HEK293 (cell line): ENCODE data around the gene ICOSLG.
"Not testable (repeated sequence)": the region's sequence is repeated elsewhere in the genome, so short reads cannot be mapped to it uniquely, and the experiment has no call there.

Source experiments
- CTCF ChIA-PET: fragments of 350-600 bp; formaldehyde crosslinking; extraction: SDS; loops from one replicate; lab custom pipeline; 2021; ENCODE audit warnings: antibody characterized with exemption; lab: Yijun Ruan, JAX
- POLR2A ChIA-PET: fragments of 300-600 bp; formaldehyde crosslinking; extraction: SDS; loops from one replicate; lab custom pipeline; 2020; ENCODE audit warnings: antibody characterized with exemption, inconsistent platforms; lab: Yijun Ruan, JAX
- H3K27ac ChIP-seq: fragments of 200-500 bp; sonication (Bioruptor generic); 2 replicates; pipeline ENCODE4 v1.5.1; 2014; ENCODE audit warnings: low read depth, low read length, control low read depth, inconsistent platforms; ENCODE audit errors: extremely low read depth
- H3K36me3 ChIP-seq, 2 experiments: fragments of 200-500 bp in 1 of 2; sonication (Bioruptor generic) in 1 of 2; 1 replicate in 1 of 2; 2 replicates in 1 of 2; pipeline ENCODE4 v1.5.1; 2014 to 2017; ENCODE audit warnings: inconsistent platforms in 2 of 2, low read length in 2 of 2; ENCODE audit not compliant: control insufficient read depth in 2 of 2, insufficient read depth in 1 of 2
- H3K4me1 ChIP-seq: fragments of 200-500 bp; sonication (Bioruptor generic); 2 replicates; pipeline ENCODE4 v1.5.1; 2014; ENCODE audit warnings: mild to moderate bottlenecking, low read length, inconsistent platforms; ENCODE audit not compliant: control insufficient read depth, insufficient read depth
- H3K4me3 ChIP-seq: 2 replicates; pipeline ENCODE4 v1.5.1; 2011; ENCODE audit warnings: low read depth, mild to moderate bottlenecking, control low read depth, low read length, moderate library complexity
- H3K9me3 ChIP-seq: fragments of 200-500 bp; sonication (Bioruptor generic); 2 replicates; pipeline ENCODE4 v1.5.1; 2014; ENCODE audit warnings: low read depth, low read length, inconsistent platforms; ENCODE audit not compliant: control insufficient read depth, insufficient read depth
- KLF7 ChIP-seq: fragments of 450-650 bp; formaldehyde crosslinking; IDR thresholded peaks from 2 replicates; pipeline ENCODE4 v1.5.1; 2016; ENCODE audit warnings: missing biosample characterization, missing genetic modification characterization, borderline replicate concordance
- REPIN1 ChIP-seq: fragments of 450-650 bp; formaldehyde crosslinking; IDR thresholded peaks from 2 replicates; pipeline ENCODE4 v1.5.1; 2017; ENCODE audit warnings: missing biosample characterization, missing genetic modification characterization, low read depth
- ZBTB1 ChIP-seq: fragments of 450-650 bp; formaldehyde crosslinking; IDR thresholded peaks from 2 replicates; pipeline ENCODE4 v1.5.1; 2016; ENCODE audit warnings: missing biosample characterization, missing genetic modification characterization
- ZBTB17 ChIP-seq: fragments of 450-650 bp; formaldehyde crosslinking; IDR thresholded peaks from 2 replicates; pipeline ENCODE4 v1.5.1; 2016; ENCODE audit warnings: missing biosample characterization, missing genetic modification characterization
- ZIC2 ChIP-seq: fragments of 450-650 bp; formaldehyde crosslinking; IDR thresholded peaks from 2 replicates; pipeline ENCODE4 v1.5.1; 2016; ENCODE audit warnings: missing biosample characterization, missing genetic modification characterization
- ZNF221 ChIP-seq: fragments of 450-650 bp; formaldehyde crosslinking; IDR thresholded peaks from 2 replicates; pipeline ENCODE4 v1.5.1; 2017; ENCODE audit warnings: missing biosample characterization, missing genetic modification characterization, borderline replicate concordance
- ZNF23 ChIP-seq: fragments of 450-650 bp; formaldehyde crosslinking; IDR thresholded peaks from 2 replicates; pipeline ENCODE4 v1.5.1; 2016; ENCODE audit warnings: missing biosample characterization, missing genetic modification characterization, borderline replicate concordance
- ZNF37A ChIP-seq: fragments of 450-650 bp; IDR thresholded peaks from 2 replicates; pipeline ENCODE4 v1.5.1; 2018; ENCODE audit warnings: missing biosample characterization, missing genetic modification characterization
- ZNF560 ChIP-seq: fragments of 450-650 bp; formaldehyde crosslinking; IDR thresholded peaks from 2 replicates; pipeline ENCODE4 v1.5.1; 2017; ENCODE audit warnings: missing biosample characterization, missing genetic modification characterization, borderline replicate concordance
- ZNF600 ChIP-seq: fragments of 450-650 bp; formaldehyde crosslinking; IDR thresholded peaks from 2 replicates; pipeline ENCODE4 v1.5.1; 2016; ENCODE audit warnings: missing biosample characterization, missing genetic modification characterization
- TF ChIP-seq, protein P1 (sequence below): fragments of 450-650 bp; formaldehyde crosslinking; IDR thresholded peaks from 2 replicates; pipeline ENCODE4 v1.5.1; 2016; ENCODE audit warnings: missing biosample characterization, missing genetic modification characterization

The ICOSLG gene

DNA sequence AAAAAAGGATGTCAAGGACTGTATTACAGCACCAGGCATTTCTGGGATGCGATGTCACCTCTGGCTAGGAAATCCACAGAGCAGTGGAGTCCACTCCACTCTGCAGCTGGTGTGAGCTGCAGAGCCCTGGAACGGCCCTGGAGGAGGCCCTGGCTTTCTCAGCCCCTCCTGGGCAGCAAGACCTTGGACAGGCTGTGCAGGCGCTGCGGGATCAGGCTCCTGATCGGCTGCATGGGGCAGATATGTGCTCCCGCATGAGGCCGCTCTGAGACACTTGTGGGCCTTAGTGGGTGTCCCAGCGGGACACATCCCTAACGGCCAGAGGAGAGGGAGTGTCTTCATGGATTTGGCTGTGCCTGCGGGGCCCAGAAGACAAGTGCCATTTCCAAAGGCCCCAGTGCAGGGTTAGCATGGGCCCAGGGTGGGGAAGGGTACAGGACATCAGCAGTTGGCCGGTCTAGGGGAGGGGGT lies 14.8 kb upstream of the ICOSLG start:
- ChIA-PET CTCF (interaction anchor here (1.0 kb wide), 1 partner anchor 42 kb away, joined by 6 read pairs; no protein-coding TSS in a partner anchor), POLR2A (no interaction called here)
- TF ChIP-seq ZNF23 (tag by site-specific recombination) (no peak), ZIC2 (tag by site-specific recombination) (peak; percentile 83), ZNF600 (tag by site-specific recombination) (peak; percentile 35; the same call in 1 of the 2 replicates), KLF7 (tag by site-specific recombination) (no peak), ZBTB17 (0 out of 2 replicates have a peak, but pooled peaks have one; percentile 14)
- no peaks in the 10 kb centered on the region for H3K4me1 ChIP-seq
- no peak overlapping the region for H3K4me3 ChIP-seq
- no peaks in the 10 kb centered on the region for H3K9me3 ChIP-seq
- no peak overlapping the region for H3K27ac ChIP-seq
- no peaks in the 10 kb centered on the region for H3K36me3 ChIP-seq

DNA sequence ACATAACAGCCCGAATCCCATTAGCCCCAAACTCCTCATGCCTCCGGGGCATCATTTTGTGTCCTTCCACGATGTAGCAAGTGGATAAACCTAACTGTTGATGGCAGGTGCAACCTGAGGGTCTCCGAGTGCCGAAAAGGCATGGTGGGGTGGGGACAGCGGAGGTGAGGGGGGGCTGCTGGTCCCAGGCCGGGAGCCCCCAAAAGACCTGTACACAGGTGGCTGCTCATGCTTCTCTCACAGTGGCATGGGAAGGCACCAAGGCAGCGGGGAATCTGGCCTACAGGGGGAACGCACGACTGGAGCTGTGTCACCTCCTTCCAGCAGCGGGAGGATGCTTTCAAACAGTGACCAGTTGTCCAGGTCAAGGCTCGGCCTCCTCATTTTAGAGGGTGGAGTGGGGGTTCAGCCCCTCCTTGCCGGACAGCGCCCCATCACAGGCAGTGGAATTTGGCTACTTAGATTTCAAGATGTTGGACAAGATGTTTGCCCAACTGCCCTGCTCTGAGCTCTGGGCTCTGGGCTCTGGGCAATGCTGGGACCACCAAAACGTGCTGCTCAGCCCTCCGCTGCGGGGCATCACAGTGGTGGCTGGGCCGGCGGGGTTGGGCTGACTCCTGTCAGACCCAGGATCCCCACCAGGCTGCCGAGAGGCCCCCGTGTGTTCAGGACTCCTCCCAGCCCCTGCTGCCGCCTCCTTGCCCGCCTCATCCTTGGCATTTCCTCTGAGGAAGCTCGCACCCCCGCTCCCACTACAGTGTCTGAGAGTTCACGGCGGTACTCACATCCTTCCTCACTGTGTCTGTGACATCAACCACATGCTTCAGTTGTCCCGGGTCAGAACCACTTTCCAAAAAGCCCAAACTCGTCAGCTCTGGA lies 13.3 kb upstream of the ICOSLG start:
- ChIA-PET CTCF (interaction anchor here (0.6 to 1.0 kb wide), 3 partner anchors 40 to 44 kb away, joined by 3 to 6 read pairs (median 3); no protein-coding TSS in a partner anchor), POLR2A (no interaction called here)
- no peak overlapping the region for H3K27ac ChIP-seq
- H3K9me3 ChIP-seq: no peaks in the 10 kb centered on the region
- H3K4me3 ChIP-seq: no peak overlapping the region
- no peak for TF ChIP-seq ZNF560
- no peak for TF ChIP-seq ZNF37A (tag by site-specific recombination)
- no peak for TF ChIP-seq ZBTB1
- TF ChIP-seq ZNF221: no peak
- no peak for TF ChIP-seq REPIN1 (tag by site-specific recombination)
- no peak for TF ChIP-seq KLF7 (tag by site-specific recombination)
- TF ChIP-seq, protein P1, sequence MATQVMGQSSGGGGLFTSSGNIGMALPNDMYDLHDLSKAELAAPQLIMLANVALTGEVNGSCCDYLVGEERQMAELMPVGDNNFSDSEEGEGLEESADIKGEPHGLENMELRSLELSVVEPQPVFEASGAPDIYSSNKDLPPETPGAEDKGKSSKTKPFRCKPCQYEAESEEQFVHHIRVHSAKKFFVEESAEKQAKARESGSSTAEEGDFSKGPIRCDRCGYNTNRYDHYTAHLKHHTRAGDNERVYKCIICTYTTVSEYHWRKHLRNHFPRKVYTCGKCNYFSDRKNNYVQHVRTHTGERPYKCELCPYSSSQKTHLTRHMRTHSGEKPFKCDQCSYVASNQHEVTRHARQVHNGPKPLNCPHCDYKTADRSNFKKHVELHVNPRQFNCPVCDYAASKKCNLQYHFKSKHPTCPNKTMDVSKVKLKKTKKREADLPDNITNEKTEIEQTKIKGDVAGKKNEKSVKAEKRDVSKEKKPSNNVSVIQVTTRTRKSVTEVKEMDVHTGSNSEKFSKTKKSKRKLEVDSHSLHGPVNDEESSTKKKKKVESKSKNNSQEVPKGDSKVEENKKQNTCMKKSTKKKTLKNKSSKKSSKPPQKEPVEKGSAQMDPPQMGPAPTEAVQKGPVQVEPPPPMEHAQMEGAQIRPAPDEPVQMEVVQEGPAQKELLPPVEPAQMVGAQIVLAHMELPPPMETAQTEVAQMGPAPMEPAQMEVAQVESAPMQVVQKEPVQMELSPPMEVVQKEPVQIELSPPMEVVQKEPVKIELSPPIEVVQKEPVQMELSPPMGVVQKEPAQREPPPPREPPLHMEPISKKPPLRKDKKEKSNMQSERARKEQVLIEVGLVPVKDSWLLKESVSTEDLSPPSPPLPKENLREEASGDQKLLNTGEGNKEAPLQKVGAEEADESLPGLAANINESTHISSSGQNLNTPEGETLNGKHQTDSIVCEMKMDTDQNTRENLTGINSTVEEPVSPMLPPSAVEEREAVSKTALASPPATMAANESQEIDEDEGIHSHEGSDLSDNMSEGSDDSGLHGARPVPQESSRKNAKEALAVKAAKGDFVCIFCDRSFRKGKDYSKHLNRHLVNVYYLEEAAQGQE (tag by site-specific recombination): peak; percentile 65; the same call in 1 of the 2 replicates
- no peaks in the 10 kb centered on the region for H3K36me3 ChIP-seq
- H3K4me1 ChIP-seq: no peaks in the 10 kb centered on the region

DNA sequence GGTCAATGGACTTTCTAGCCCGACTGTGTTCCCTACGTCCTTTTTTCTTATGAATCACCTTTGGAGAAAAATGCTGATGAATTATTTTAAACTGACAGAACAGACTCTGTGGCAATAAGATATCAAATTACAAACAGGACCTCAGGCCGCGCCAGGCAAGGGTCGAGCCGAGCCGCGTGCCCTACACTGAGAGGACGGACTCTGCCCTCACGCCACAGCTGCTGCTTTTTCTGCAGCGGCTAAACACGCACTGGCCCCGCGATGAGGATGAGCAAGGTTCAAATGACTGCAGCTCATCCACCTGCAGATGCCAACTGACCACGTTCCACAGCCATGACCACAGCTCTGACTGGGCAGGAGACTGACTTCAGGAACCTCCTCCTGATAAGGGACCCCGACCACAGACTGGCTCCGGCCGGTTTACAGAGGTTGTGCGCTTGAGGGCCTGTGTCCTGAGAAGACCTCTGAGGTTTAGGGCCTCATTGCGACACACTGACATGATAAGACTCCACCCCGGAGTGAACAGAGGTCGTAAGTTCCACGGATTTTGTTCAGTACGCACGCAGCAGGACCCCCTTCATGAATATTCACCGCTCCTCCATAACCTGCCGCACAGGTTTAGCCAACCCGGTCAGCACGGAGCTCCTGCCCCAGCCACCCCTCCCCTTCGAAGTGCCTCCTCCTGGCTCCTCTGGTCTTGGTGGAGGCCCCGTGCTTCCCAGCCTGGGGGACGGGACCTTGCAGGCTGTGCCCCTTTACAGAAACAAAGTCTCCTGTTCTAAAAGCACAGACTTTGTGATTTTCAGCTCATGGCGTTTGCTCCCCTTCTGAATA lies 8.7 kb upstream of the ICOSLG start:
- CTCF ChIA-PET, POLR2A ChIA-PET, H3K36me3 ChIP-seq, H3K4me1 ChIP-seq, H3K4me3 ChIP-seq, H3K27ac ChIP-seq, H3K9me3 ChIP-seq: not testable (repeated sequence)

DNA sequence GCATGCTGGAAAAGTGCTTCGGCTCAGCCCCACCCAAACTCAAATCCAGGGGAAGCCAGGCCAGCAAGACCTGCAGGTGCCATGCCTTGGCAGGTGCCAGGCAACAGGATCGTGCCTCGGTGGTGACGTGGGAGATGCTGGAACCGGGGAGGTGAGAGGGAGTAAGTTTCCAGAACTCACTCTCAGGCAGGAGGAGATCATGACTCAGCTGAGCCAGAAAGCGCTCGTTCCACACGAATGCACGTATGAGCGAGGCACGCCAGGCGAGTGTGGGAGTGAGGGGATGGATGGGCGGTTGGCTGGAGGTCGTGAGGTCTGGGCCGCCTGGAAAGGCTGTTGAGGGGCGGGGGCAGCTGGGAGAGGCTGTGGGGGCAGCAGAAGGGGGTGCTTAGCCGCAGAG lies 7.2 kb upstream of the ICOSLG start:
- H3K9me3 ChIP-seq, CTCF ChIA-PET, H3K4me3 ChIP-seq, H3K27ac ChIP-seq, H3K4me1 ChIP-seq, H3K36me3 ChIP-seq, POLR2A ChIA-PET: not testable (repeated sequence)

DNA sequence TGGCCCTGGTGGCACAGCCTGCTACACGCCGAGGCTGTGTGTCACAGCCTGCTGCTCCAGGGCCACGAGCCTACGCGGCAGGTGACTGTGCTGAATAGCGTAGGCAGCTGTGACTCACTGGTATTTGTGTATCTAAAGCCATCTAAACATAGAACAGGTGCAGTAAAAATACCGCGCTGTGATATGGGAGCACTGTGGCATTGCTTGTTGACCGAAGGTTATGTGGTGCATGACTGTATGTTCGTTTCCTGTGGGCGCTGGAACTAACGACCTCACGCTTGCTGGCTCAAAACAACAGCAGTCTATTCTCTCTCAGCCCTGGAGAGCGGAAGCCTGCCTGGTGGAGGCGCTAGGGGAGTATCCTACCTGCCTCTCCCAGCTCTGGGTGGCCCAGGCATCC lies 3.2 kb upstream of the ICOSLG start:
- POLR2A ChIA-PET, CTCF ChIA-PET: not testable (repeated sequence)

DNA sequence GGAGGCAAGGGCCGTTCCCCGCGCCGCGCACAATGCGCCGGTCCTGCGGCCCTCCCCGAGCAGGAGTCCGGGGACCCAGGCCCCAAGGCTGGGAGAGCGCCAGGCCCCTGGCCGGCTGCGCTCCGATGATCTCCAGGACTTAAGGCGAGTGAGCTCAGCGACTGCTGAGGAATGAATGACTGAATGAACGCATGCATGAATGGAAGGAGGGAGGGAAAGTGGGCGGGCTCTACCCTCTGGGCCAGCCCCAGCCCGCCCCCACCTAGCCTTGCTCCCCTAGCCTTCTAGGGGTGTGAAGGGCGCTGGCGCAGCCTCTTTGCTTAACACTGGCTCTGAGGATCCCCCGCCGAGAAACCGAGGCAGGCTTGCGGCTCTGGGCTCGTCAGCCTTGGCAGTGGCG lies 538 bp upstream of the ICOSLG start:
- H3K27ac ChIP-seq, H3K4me3 ChIP-seq, H3K36me3 ChIP-seq, H3K9me3 ChIP-seq, CTCF ChIA-PET, H3K4me1 ChIP-seq, POLR2A ChIA-PET: not testable (repeated sequence)

More for the DNA sequence above, 3.2 kb upstream of the ICOSLG start:
- not testable (repeated sequence) for H3K9me3 ChIP-seq, H3K4me3 ChIP-seq, H3K36me3 ChIP-seq, H3K4me1 ChIP-seq, H3K27ac ChIP-seq

DNA sequence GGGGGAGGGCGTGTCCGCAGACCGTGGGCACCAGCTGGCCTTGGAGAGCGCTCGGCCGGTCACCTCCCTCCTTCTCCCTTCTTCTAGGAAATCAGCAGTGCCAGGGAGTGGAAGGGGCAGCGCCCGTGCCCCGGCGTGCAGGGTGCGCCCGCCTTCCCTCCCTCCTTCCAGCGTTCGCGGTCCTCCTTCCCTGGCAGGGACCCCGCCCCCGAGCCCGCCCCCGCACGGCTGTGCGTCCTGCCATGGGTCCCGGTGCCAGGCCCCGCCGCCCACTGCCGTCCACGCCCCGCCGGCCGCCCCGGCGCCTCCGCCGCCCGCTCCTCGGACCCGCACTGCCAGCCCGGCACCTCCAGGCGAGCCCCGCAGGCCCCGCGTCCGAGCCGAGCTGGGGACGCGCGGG lies 390 bp downstream of the ICOSLG start:
- H3K27ac ChIP-seq, H3K9me3 ChIP-seq, H3K4me1 ChIP-seq, POLR2A ChIA-PET, CTCF ChIA-PET, H3K36me3 ChIP-seq, H3K4me3 ChIP-seq: not testable (repeated sequence)
